GM19023 (cell line): ENCODE measurements around the gene TLR6.

Experiments used
- ATAC-seq: cut with Tn5 transposase; IDR thresholded peaks from one replicate; pipeline ENCODE4 v1.9.1; 2021; ENCODE audit warnings: mild to moderate bottlenecking, moderate library complexity; ENCODE audit not compliant: unreplicated experiment

TLR6 gene, protein sequence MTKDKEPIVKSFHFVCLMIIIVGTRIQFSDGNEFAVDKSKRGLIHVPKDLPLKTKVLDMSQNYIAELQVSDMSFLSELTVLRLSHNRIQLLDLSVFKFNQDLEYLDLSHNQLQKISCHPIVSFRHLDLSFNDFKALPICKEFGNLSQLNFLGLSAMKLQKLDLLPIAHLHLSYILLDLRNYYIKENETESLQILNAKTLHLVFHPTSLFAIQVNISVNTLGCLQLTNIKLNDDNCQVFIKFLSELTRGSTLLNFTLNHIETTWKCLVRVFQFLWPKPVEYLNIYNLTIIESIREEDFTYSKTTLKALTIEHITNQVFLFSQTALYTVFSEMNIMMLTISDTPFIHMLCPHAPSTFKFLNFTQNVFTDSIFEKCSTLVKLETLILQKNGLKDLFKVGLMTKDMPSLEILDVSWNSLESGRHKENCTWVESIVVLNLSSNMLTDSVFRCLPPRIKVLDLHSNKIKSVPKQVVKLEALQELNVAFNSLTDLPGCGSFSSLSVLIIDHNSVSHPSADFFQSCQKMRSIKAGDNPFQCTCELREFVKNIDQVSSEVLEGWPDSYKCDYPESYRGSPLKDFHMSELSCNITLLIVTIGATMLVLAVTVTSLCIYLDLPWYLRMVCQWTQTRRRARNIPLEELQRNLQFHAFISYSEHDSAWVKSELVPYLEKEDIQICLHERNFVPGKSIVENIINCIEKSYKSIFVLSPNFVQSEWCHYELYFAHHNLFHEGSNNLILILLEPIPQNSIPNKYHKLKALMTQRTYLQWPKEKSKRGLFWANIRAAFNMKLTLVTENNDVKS

DNA sequence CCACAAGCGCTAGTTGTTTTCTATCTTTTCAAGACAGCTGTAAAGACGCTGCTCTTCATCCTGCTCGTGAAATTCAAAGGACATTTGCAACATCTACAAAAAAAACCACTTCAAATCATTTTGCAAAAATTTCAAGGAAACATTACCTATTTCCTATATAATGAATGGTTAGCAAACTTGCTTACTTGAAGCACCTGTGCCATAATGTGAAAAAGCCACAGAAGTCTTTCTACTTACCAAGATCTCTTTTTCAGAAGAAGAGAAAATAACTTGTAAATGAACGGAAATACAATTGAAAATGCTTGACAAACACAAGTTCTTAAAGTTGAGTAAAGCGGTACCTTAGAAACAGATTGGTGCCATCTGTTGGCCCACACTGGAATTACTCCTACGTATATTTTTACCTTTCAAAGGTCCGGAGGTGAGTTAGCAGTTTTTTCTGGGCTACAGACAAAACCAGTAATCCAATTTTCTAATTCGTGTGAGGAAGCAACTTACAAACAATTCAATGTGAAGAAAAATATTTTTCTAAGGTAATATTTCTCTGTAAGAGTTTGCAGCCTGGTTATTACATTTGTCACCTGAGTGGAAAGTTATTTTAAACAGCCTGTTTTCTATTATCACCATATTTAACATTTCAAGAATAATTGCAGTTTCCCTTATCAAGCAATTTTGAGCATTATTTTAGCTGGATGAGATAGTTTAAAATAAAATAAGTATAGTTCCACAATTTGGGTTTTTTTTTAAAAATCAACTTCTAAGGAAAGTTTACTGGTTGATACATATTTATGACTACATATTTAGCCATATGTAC lies at the start of gene TLR6:
TLR6 (minus strand) TSS at position 294 of the 814 bp plus-strand sequence. CDS start 27,344 bp downstream, outside the sequence.
- ATAC-seq: peak; percentile 46

DNA sequence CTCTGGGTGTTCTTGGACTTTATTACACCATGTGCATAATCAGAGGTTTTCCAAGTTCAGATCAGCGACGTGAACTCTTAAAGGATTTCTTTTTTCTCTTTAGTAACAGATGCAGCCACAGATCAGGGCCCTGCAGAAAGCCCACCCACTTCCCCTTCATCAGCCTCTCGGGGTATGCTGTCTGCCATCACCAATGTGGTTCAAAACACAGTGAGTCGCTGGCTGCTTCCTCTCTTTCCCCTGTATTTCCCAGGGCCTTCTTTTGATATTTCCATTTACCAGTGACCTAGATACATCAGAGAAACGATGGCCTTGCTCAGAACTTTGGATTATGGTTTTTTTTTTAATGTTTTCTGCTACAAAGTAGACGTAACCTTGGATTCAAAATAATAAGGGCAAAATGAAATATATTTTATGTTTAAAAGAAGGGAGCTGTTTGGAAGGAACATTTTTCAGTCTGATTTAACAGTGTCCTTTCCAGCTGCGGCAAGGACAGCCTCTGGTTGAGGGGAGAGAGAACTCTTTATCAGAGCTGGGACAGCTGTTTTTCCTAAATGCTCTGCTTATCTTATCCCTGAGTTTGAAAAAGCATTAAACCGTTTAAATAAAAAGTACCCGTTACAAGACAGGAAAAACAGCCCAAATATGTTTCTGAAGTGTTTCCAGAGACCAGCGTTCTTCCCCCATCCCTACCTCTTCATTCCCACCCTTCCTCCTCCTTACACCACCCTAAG lies 49.2 kb upstream of the TLR6 start:
- no peak for ATAC-seq

GRCh38 chr4:38904682-38905081 lies 48.1 kb upstream of the TLR6 start:
- no peak for ATAC-seq

GRCh38 chr4:38904090-38904666 lies 47.6 kb upstream of the TLR6 start:
- peak; percentile 66 for ATAC-seq

- no peak for ATAC-seq
Measured at GRCh38 chr4:38902695-38903094, 46.1 kb upstream of the TLR6 start.

GRCh38 chr4:38902221-38902620 lies 45.6 kb upstream of the TLR6 start:
- no peak for ATAC-seq

DNA sequence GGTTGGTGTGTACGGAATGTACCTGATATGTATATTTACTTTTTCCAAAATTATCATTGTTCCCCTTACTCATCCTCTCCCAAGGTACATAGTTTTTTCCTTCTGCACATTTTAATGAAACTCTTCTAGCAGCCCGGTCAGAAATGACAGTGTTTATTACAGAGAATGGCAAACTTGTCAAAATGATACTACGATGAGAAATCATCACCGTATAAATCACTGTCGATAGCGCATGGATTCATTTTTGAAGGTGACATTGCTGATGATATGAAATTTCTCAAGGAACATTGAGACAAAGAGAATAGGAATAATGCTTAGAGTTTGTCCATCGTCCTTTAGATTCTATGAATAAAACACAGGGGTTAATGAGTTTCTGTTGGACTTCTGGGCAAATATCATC lies 41.6 kb upstream of the TLR6 start:
- no peak for ATAC-seq

DNA sequence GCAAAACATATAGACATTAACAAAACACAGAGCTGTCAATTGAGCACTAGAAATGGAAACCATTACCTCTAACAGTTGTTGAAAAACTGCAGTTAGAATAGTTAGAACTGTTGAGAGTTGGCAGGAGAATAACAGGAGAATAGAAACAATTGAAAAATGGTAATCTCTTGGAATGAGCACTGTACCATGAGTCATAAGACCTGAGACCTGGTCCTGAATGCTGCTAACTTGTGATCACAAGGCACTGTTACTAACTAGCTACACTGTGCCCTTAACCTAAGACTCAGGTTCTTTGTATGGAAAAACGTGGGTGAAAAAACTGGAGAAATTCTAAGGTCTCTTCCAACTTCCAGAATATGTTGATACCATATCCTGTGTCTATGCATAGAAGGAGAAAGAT lies 40.3 kb upstream of the TLR6 start:
- ATAC-seq: no peak

DNA sequence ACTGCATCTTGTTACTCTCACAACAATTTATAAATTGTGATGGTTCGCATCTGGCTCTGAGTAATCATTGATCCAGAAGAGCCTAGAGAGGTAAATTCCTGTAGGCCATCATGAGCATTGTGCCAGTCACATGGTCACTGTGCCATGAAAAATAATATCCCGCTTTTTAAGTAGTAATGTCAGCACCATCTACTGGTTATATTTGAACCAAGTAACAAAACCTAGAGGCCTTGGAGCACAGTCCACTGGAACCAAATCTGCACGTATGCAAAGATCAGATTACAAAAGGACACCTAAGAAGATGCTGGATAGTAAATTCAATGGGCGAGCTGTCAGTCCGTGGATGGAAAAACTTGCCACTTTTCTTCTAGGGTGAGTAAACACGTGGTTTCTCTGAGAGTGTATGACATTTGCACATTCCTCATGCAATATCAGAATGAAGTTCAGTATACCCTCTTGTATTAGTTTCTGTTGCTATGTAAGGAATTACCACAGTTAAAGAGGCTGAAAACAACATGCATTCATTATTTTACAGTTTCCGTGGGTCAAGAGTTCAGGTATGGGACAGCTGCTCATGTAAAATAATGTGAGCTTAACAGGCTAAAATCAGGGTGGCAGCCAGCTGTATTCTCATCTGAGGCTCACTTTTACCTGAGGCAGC lies 37.8 kb upstream of the TLR6 start:
- no peak for ATAC-seq

DNA sequence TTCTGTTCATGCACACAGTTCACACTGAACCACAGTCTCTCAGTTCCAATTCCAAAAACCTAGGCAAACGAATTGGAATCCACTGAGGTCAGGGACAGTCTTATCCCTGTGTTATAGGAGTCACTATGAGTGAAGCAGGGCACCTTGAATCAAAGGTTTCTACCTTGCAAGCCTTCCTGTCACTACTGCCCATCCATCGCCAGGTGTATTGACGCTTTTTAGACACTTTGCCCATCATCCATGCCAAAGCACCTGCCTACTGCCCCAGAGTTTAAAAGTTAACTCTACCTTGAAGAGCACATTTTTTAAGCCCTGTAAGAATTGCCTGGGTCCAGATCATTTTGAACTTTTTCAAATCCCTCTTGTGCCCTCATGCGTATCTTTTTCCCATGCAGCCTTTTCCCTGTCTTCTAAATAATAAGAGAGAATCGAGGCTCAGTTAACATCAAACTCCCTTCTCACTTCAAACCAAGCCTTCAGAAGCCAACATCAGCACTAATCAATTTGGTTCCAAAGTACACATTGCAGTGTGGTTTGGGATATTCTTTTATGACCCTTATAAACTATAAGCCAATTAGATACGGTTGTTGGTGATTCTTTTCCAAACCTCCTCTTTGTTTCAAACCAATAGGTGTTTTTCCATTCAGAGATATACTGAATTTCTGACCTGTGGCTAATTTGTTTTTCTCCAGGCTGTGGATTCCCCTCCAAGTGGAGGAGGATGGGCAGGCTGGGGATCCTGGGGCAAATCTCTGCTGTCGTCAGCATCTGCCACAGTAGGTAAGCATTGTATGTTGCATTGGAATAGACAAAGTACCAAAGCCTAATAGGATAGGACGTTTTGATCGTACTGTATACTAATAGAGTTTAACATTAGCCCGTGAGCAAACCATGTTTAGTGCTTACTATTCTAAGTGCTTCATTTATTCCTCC lies 34.7 kb upstream of the TLR6 start:
- no peak for ATAC-seq

DNA sequence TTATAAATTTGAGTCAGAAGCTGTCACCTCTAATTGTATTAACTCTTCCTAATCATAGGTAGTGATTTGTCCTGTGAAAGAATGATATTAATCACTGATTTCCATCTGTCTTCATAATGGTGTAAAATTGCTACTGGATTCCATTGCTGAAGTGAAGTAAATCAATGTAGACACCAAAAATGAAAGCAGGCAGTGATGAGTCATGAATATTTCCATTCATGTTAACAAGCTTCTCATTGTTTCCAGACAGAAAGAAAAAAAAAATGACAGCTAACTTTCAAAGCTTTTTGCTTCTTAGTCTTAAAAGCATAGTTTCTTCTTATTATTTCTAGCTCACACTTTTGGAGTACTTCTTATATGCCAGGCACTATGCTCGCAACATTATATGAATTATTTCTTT lies 32.5 kb upstream of the TLR6 start:
- ATAC-seq: no peak

DNA sequence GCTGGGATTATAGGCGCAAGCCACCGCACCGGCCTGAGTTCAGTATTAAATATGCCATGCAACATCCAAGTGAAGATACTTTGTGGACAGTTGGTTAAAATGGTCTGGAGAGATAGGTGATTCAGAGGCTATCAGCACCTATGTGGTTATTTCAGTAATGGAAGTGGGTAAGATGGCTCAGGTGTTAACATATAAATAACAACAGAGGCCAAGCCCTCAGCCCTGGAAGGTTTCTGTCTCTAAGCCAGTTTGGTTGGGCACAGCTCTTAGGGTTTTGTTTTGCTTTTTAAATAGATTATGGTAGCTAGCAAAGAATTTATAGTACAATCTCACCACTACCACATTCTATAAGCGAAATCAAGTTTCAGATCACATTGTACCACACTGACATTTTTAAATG lies 27.6 kb upstream of the TLR6 start:
- ATAC-seq: no peak

GRCh38 chr4:38876636-38877035 lies 20.0 kb upstream of the TLR6 start:
- ATAC-seq: no peak

DNA sequence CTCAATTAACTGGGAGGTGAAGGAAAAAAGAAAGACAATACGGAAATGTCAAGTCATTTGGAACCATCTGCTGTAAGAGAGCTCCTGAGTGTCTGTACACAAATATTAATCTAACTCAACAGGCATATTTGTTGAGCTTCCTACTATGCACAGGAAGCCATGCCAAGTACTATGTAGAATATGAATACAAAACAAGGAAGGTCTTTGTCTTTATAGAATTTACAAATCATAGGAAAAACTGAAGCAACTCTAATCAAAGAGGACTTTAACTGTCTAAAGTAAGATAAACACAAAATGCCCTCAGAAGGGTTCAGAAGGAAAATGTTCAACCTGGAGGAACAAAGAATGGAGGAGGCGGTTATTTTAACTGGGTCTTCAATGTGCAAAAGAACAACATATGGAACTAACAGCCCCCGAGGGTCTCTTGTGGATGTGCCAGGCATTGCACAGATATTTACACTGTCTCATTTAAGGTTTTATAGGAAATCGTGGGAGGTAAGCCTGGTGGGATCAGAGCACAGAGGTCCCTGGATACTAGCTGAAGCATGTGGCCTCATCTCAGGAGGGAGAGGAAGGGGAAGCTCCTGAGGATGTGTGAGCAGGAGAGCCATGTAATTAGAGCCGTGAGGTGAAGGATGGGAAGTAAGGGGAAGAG lies 16.8 kb upstream of the TLR6 start:
- no peak for ATAC-seq

DNA sequence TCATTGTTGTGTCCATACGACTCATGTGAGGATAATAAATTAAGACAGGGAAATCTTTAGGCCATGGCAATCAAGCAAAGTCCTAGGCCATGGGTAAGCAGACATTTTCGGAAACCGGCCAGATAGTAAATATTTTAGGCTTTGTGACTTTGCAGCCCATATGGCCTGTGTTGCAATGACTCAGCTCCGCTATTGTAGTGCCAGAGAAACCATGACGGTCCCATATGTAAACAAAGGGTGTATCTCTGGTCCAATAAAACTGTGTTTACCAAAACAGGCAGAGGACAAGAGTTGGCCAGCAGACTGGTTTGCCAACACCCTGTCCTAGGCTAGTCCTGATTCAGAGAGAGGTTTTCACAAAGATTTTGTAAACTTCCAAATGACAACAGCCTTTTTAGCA lies 16.0 kb upstream of the TLR6 start:
- no peak for ATAC-seq

- no peak for ATAC-seq
Measured at GRCh38 chr4:38871593-38871992, 15.0 kb upstream of the TLR6 start.

DNA sequence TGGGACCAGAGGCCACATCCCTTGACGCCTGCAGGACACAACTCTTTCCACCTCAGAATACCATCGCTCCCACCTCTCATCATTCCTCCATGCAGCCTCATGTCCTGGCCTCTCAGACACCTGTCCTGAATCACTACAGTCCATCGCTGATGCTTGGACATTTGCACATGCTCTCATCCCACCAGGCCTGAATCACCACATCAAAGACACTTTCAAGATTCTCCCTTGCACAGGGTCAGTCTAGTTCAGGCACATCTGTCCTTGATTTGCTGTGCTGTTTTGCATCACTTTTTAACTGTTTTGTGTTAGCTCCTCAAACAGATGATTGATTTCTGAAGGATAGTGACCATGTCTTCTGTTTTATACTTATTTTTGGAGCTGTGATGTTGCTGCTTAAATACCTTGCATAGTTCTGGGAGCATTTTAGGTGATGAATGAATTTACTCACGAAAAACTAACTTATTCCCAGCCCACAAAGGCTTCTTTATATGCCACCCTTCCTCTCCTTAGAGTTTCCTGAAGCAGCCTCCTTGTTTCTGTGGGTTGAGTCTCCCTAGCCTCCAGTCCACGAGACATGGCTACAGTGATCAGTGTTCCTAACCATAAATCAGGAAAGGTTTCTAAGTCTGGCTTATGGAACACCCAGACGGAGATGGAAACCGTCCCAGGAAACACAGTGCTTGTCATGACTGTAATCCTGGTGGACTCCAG lies 13.6 kb upstream of the TLR6 start:
- no peak for ATAC-seq

DNA sequence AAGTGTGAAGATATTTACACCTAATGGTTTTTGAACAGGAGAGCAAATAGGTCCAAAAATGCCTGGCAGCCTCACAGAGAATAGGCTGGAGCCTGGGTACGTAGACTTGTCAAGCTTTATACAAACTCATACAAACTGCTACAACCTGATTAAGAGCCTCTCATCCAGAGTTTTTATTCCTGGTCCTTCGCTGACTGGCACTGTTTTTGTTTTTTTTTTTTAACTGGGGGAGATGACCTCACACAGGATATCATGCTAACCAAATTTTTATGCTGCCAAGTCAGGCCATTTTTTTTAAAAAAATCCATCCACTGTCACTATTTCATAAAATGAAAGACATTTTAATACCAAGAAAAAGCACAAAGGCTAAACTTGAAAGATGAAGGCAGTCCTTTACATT lies 12.9 kb upstream of the TLR6 start:
- no peak for ATAC-seq
